Inferior parietal cortex (tissue), 1 donor: ENCODE measurements around the gene ACTR1A.

Experiments used
- DNase-seq: peaks from one replicate; pipeline ENCODE4 v3.0.0-alpha.2; 2016; ENCODE audit errors: extremely low spot score

Gene ACTR1A

GRCh38 chr10:102485093-102485784 lies 17.3 kb downstream of the ACTR1A start:
- DNase-seq = no peak

- DNase-seq = no peak
Observed at GRCh38 chr10:102484021-102484420, 18.5 kb downstream of the ACTR1A start.

- no peak for DNase-seq
Observed at GRCh38 chr10:102480396-102480795, 22.1 kb downstream of the ACTR1A start.

GRCh38 chr10:102479651-102480050 lies 22.9 kb downstream of the ACTR1A start:
- DNase-seq = no peak

GRCh38 chr10:102476466-102477141 lies 25.9 kb downstream of the ACTR1A start:
- no peak for DNase-seq

- no peak for DNase-seq
Observed at GRCh38 chr10:102475451-102476040, 27.0 kb downstream of the ACTR1A start.

- no peak for DNase-seq
Observed at GRCh38 chr10:102473445-102474331, 28.8 kb downstream of the ACTR1A start.

GRCh38 chr10:102470579-102471546 lies 31.6 kb downstream of the ACTR1A start:
- no peak for DNase-seq

GRCh38 chr10:102468683-102469082 lies 33.8 kb downstream of the ACTR1A start:
- DNase-seq = no peak

- DNase-seq = no peak
Observed at GRCh38 chr10:102467971-102468438, 34.5 kb downstream of the ACTR1A start.

- DNase-seq = no peak
Observed at GRCh38 chr10:102467318-102467717, 35.2 kb downstream of the ACTR1A start.

GRCh38 chr10:102465466-102465865 lies 37.0 kb downstream of the ACTR1A start:
- DNase-seq = no peak

GRCh38 chr10:102463983-102464382 lies 38.5 kb downstream of the ACTR1A start:
- DNase-seq = no peak

- no peak for DNase-seq
Observed at GRCh38 chr10:102462512-102463054, 39.9 kb downstream of the ACTR1A start.

- peak; percentile 86 for DNase-seq
Observed at GRCh38 chr10:102461187-102462054, 41.1 kb downstream of the ACTR1A start.

GRCh38 chr10:102460836-102461186 lies 41.7 kb downstream of the ACTR1A start:
- DNase-seq = no peak

GRCh38 chr10:102458656-102459055 lies 43.9 kb downstream of the ACTR1A start:
- no peak for DNase-seq

- DNase-seq = no peak
Observed at GRCh38 chr10:102457591-102458150, 44.8 kb downstream of the ACTR1A start.

- no peak for DNase-seq
Observed at GRCh38 chr10:102455893-102456471, 46.5 kb downstream of the ACTR1A start.
